NCI-H2107 treated with DMSO at 0.1 percent for 48 hours (cell line): Measurements from ENCODE around the gene SMOC1.

ENCODE experiments used
- DNase-seq: peaks from one replicate; lab custom pipeline; 2025; ENCODE audit not compliant: unreplicated experiment; lab: John Stamatoyannopoulos, UW

The SMOC1 gene

GRCh38 chr14:69973846-69974245 is 94.6 kb downstream of the SMOC1 start:
- DNase-seq = no peak

DNA sequence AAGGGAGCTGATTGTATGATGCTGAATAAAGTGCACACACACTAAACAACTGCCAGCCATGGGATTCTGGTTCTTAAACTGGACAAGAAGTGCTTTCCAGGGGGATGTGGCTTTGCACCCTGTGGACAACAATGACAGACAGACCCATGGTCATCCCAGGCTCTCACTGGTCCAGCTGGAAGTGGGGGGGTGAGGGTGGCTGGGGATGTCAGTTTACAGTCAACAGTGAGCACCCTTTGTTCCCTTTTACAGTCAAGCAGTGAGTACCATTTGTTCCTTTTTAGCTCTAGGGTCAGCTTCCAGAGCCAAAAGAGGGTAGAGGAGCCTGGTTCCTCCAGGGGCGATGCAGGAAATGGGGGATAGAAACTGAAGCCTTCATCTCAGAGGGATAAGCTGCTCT is 100.7 kb downstream of the SMOC1 start:
- DNase-seq = no peak

DNA sequence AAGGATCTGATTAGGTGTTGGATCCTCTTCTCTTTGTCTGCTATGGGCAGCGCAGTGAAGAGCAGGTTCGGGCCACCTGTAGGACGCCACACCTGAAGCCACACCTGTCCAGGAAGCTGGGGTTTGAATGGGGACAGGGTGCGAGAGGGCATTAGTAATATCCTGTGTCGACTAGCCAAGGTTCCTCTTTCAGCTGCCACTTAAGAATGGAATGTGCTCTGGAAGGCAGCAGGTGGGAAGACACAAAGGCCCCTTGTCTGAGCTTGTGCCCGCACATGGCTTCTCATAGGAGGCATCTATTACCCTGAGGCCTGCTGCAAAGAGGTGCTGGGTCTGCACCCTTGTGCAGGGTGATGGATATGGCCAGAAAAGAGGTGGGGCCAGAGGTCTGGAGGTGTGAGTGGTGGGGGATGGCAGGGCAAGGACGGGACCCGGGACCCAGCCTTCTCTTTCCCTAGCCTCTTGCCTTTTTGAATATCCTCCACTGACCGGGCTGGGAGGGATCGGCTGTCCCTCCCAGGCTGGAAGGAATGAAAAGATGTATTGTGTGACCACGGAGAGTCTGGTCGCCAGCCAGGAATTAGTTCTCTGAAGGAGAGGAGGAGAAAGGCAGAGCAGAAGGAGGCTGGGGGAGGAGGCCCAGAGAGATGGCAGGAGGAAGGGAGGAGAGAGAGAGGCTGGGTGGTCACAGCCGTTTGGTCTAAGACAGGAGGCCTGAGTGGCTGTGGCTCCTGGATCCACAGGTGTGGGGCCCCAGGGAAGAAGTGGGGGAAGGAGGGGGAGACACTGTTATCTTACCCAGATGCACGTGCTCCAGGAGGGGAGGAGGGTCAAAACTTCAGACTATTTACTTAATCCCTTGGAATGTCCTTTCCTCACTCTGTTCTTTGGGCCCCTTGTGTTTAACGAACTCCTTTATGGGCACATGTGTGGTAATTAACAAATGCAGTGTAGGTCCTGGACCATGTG is 101.5 kb downstream of the SMOC1 start:
- DNase-seq = peak; percentile 90

DNA sequence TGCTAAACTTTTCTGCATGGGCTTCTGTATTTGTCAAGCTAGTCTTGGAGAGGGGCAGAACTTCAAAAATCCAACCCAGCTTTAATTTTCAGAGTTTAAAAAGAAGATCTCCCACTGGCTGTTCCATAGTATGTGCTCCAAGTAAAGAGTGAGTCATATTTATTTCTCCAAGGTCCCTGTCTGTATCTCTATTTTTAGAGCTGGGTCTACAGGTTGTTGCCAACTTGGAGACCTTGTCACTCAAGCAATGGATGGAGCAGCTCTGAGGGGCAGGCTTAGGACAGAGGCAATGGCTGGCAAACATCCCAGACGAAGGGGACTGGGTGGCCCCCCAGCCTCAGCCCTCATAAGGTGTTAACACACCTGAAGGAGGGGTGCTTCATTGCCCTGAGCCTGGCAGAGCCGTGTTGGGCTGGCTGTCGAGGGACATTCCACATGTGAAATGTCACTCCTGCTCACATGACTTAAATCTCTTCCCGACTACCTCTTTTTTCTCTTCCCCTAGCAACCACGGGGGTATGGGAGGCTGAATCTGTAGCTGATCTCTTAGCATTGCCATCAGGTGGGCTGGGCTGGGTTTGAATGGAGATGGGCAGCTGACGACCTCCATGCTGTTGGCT is 103.1 kb downstream of the SMOC1 start:
- no peak for DNase-seq

DNA sequence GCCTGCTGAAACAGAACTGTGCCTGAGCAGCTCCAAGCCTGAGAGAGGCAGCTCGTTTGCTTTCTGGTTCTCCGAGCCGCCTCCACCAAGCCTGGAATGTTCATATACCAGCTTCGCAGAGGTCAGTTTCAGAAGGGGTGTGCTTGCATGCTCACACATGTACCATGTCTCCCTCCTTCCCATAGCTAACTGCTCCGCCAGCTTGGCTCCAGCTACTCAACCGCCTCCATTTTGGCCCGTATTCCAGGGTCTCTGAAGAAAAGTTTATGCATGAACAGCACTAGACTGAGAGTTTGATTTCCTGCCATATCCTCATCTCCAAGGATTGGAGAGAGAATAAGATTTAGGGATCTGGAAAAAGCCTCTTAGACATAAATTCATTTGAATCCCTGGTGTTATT is 103.7 kb downstream of the SMOC1 start:
- DNase-seq = no peak

- no peak for DNase-seq
These were observed 104.1 kb downstream of the SMOC1 start for GRCh38 chr14:69983317-69983716.

GRCh38 chr14:69985463-69985862 is 106.2 kb downstream of the SMOC1 start:
- no peak for DNase-seq

- no peak for DNase-seq
These were observed 107.1 kb downstream of the SMOC1 start for GRCh38 chr14:69986336-69986735.

GRCh38 chr14:69987406-69988121 is 108.3 kb downstream of the SMOC1 start:
- no peak for DNase-seq

DNA sequence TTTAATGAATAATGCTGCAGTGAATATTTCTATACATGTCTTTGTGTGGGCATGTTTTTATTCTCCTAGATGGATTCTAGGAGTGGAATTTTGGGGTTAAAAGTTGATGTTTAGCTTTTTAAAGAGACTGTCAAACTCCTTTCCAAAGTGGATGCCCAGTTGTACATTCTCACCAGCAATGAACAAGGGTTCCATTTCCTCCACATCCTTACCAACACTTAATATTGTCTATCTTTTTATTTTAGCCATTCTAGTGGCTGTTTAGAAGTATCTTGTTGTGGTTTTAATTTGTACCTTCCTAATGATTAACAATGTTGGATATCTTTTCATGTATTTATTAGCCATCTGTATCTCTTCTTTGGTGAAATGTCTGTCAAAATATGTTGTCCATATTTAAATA is 109.8 kb downstream of the SMOC1 start:
- DNase-seq = no peak

GRCh38 chr14:69989622-69990021 is 110.4 kb downstream of the SMOC1 start:
- DNase-seq = no peak

GRCh38 chr14:69990323-69990722 is 111.1 kb downstream of the SMOC1 start:
- no peak for DNase-seq

DNA sequence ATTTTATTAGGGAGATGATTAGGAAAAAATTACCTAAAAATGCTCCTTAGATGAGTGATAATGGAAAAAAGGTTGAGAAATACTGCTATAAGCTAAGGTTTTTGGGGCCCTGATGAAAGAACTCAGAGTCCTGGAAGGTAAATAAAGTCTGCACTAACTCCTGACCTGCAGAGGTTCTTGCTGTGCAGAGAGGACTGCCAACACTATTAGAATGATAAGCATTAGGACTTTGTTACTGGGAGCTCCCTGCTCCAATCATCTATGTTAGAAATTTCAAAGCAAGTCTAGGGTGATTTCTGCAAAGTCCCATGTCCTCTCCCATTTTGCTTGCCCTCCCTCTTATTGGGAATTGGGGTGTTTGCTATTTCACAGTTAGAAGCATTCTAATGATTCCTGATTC is 112.2 kb downstream of the SMOC1 start:
- no peak for DNase-seq

DNA sequence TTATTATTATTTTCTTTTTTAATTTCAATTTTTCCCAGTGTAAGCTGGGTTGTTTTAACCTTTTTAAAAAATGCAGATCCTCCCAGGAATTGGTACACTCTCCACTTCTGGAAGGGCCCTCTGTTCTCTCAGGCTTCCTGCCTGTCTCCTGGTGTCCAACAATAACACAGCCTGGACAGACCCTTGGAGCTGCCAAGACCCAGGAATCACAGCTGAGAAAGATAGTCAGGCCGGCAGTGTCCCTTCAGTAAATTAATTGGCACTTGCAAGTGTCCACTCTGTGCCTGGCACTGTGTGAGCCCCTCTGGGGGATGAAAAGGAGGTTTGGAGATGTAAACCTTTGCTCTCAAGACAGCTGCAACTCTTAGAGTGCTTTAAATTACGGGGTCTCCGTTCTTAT is 113.3 kb downstream of the SMOC1 start:
- DNase-seq = no peak

DNA sequence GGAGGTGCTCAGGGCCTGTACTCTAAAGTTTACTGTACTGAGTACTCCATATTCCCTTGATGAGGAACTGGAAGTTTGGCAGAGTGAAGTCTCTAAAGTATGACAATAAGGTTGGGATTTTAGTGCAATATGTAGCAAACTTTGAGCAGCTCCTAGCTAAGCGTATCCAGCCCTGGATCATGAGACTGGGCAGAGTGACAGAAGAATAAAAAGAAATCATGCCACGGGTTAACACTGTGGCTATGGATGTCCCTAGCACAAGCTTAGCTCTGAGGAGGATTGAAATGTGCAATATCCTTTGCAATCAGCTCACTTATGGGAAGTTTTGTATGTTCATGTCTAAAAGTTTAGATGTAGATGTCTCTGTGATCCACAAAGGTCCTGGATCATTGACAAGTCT is 114.1 kb downstream of the SMOC1 start:
- no peak for DNase-seq

- DNase-seq = no peak
These were observed 114.8 kb downstream of the SMOC1 start for GRCh38 chr14:69994002-69994401.

GRCh38 chr14:69996216-69996615 is 117.0 kb downstream of the SMOC1 start:
- no peak for DNase-seq

- no peak for DNase-seq
These were observed 118.6 kb downstream of the SMOC1 start for GRCh38 chr14:69997849-69998248.

GRCh38 chr14:69999261-69999674 is 120.1 kb downstream of the SMOC1 start:
- DNase-seq = peak; percentile 90

GRCh38 chr14:70000601-70001000 is 121.4 kb downstream of the SMOC1 start:
- DNase-seq = no peak

- DNase-seq = no peak
These were observed 123.6 kb downstream of the SMOC1 start for GRCh38 chr14:70002589-70003346.
